ENCODE measurements around the gene CBR4. TPM values are rescaled to one million over a fixed set of nuclear protein-coding genes. Genes with fewer than 3 reads are reported as not detected.
"Not testable (repeated sequence)": the region's sequence is repeated elsewhere in the genome, so short reads cannot be mapped to it uniquely, and the experiment has no call there.

Gene CBR4
- total RNA-seq, 1 donor from 2014 or later = 16.1 TPM

DNA sequence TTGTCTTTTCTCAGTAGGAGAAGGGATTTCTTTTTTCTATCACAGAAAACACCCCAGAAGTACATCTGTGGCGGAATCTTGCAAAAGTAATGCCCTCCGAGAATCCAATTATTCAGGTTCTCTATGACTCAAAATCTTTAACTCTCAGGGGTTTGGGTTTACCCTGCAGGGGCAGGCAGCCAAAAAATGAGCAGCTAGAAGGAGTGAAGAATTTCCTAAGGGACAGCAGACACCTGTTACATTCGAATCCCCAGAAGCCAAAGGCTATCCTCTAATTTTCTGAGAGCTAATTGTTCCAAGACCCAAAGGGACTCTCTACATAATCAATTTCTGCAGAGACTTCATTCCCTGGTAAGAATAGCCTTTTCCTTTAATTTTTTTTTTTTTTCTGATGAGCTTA, 27.5 kb upstream of the CBR4 start:
- no peak overlapping the region for H3K4me3 ChIP-seq (ENCODE audit: low read depth, low read length)
- H3K27me3 ChIP-seq (ENCODE audit: control insufficient read depth, insufficient read depth, low read length) = no peaks in the 10 kb centered on the region
- no peaks in the 10 kb centered on the region for H3K36me3 ChIP-seq (ENCODE audit: control insufficient read depth, insufficient read depth, low read length)
- DNase-seq (ENCODE audit: low read depth) = no peak
- TF ChIP-seq CTCF (IDR thresholded peaks at IDR 0.05; ENCODE audit: insufficient read depth, low read length, poor library complexity, severe bottlenecking) = no peak

GRCh38 chr4:169035871-169036620, 26.0 kb upstream of the CBR4 start:
- H3K36me3 ChIP-seq (ENCODE audit: control insufficient read depth, insufficient read depth, low read length); DNase-seq (ENCODE audit: low read depth); H3K27me3 ChIP-seq (ENCODE audit: control insufficient read depth, insufficient read depth, low read length); H3K4me3 ChIP-seq (ENCODE audit: low read depth, low read length): not testable (repeated sequence)

- TF ChIP-seq CTCF (IDR thresholded peaks at IDR 0.05; ENCODE audit: insufficient read depth, low read length, poor library complexity, severe bottlenecking) = no peak
- no peaks in the 10 kb centered on the region for H3K36me3 ChIP-seq (ENCODE audit: control insufficient read depth, insufficient read depth, low read length)
- no peak overlapping the region for H3K4me3 ChIP-seq (ENCODE audit: low read depth, low read length)
- no peak for DNase-seq (ENCODE audit: low read depth)
- no peaks in the 10 kb centered on the region for H3K27me3 ChIP-seq (ENCODE audit: control insufficient read depth, insufficient read depth, low read length)
Measured at GRCh38 chr4:169033660-169034059, 23.6 kb upstream of the CBR4 start.

DNA sequence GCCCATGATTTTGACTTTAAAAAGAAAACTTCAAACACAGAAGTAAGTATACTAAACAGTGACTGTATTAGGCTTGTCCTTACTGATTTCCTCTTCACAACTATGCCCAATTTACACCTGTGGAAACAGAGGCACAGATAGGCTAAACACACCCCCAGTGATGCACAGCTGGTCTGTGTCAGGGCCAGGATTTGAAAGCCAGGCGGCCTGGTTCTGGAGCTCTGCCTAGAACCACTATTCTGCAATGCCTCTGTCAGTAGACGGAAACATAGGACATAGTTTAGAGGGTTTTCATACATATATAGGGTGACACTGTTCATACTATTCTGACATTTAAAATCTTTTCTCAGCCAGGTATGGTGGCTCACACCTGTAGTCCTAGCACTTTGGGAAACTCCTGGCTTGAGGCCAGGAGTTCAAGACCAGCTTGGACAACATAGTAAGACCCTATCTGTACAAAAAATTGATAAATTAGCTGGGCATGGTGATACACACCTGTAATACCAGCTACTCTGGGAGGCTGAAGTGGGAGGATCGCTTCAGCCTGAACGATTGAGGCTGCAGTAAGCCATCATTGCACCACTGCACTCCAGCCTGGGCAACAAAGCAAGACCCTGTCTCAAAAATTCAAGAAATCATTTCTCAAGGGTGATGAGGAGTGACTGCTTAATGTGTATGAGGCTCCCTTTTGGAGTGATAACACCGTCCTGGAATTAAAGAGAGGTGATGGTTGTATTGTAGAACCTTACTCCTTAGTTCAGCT, 23.0 kb upstream of the CBR4 start:
- no peak overlapping the region for H3K4me3 ChIP-seq (ENCODE audit: low read depth, low read length)
- no peak for TF ChIP-seq CTCF (IDR thresholded peaks at IDR 0.05; ENCODE audit: insufficient read depth, low read length, poor library complexity, severe bottlenecking)
- no peaks in the 10 kb centered on the region for H3K36me3 ChIP-seq (ENCODE audit: control insufficient read depth, insufficient read depth, low read length)
- no peak for DNase-seq (ENCODE audit: low read depth)
- no peaks in the 10 kb centered on the region for H3K27me3 ChIP-seq (ENCODE audit: control insufficient read depth, insufficient read depth, low read length)

DNA sequence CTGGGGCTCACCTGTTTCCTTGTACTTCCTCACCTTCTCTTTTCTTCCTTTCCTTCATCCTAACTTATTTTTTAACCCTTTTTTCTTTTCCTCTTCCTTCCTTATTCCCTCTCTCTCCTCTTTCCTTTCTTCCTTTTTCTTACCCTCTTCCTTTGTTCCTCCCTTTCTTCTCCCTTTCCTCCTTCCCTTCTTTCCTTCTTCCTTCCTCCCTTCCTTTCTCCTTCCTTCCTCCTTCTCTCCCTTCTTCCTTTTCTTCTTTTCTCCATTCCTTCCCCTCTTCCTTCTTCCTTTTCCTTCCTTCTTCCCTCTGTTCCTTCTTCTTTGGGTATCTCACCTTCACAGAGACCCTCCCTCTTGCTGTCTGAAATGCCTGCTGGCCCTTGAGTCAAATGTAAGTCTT, 22.1 kb upstream of the CBR4 start:
- no peak for DNase-seq (ENCODE audit: low read depth)
- Histone ChIP-seq H3K27me3 (ENCODE audit: control insufficient read depth, insufficient read depth, low read length) (no peaks in the 10 kb centered on the region), H3K4me3 (ENCODE audit: low read depth, low read length) (no peak overlapping the region), H3K36me3 (ENCODE audit: control insufficient read depth, insufficient read depth, low read length) (no peaks in the 10 kb centered on the region)
- no peak for TF ChIP-seq CTCF (IDR thresholded peaks at IDR 0.05; ENCODE audit: insufficient read depth, low read length, poor library complexity, severe bottlenecking)

DNA sequence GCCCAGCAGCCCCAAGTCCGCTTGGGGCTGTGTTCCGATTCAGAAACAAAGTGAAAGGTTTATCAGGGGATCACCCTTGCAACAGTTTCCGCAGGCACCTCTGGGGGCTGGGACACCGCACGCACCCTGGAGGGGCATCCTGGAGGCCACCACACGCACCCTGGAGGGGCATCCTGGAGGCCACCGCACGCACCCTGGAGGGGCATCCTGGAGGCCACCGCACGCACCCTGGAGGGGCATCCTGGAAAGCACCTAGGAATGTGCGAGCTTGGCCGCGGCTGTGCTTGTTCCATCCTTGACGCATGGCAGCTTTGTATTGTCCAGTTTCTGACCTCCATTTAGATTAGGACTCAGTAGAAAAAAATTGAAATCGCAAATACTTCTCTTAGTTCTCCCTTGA, 21.3 kb upstream of the CBR4 start:
- H3K4me3 ChIP-seq (ENCODE audit: low read depth, low read length) = no peak overlapping the region
- no peaks in the 10 kb centered on the region for H3K36me3 ChIP-seq (ENCODE audit: control insufficient read depth, insufficient read depth, low read length)
- no peaks in the 10 kb centered on the region for H3K27me3 ChIP-seq (ENCODE audit: control insufficient read depth, insufficient read depth, low read length)
- DNase-seq (ENCODE audit: low read depth) = no peak
- no peak for TF ChIP-seq CTCF (IDR thresholded peaks at IDR 0.05; ENCODE audit: insufficient read depth, low read length, poor library complexity, severe bottlenecking)
